T-helper 2 cell treated with Interferon-gamma antibody and Interleukin-4, amounts not matched to agents 5 μg/mL and 100 μg/mL, for 36 hours (primary cell): ENCODE data around the gene LCE2C.
"Not testable (repeated sequence)": the region's sequence is repeated elsewhere in the genome, so short reads cannot be mapped to it uniquely, and the experiment has no call there.

ENCODE experiments used
- DNase-seq: peaks from one replicate; pipeline ENCODE4 v3.0.0; 2021; ENCODE audit warnings: low spot score
- H3K27ac Mint-ChIP-seq: one replicate; pipeline ENCODE4 v1.8.0; 2021; ENCODE audit warnings: mild to moderate bottlenecking, mixed read lengths
- H3K27me3 Mint-ChIP-seq: one replicate; pipeline ENCODE4 v1.8.0; 2021; ENCODE audit warnings: low read depth, mixed read lengths
- H3K36me3 Mint-ChIP-seq: one replicate; pipeline ENCODE4 v1.8.0; 2021; ENCODE audit warnings: low read depth, mixed read lengths
- H3K4me1 Mint-ChIP-seq: one replicate; pipeline ENCODE4 v1.8.0; 2021; ENCODE audit warnings: low read depth, mixed read lengths
- H3K4me3 Mint-ChIP-seq: one replicate; pipeline ENCODE4 v1.8.0; 2022; ENCODE audit warnings: mild to moderate bottlenecking, moderate library complexity, mixed read lengths
- H3K9me3 Mint-ChIP-seq: one replicate; pipeline ENCODE4 v1.8.0; 2021; ENCODE audit warnings: mixed read lengths

The LCE2C gene

GRCh38 chr1:152679459-152679858 lies 4.4 kb downstream of the LCE2C start:
- peaks cover 4% of the 10 kb centered on the region for H3K27me3 Mint-ChIP-seq
- H3K27ac Mint-ChIP-seq = no peak overlapping the region
- H3K9me3 Mint-ChIP-seq = no peaks in the 10 kb centered on the region
- no peak for DNase-seq
- no peaks in the 10 kb centered on the region for H3K4me1 Mint-ChIP-seq
- no peak overlapping the region for H3K4me3 Mint-ChIP-seq
- H3K36me3 Mint-ChIP-seq = no peaks in the 10 kb centered on the region

GRCh38 chr1:152681616-152682015 lies 6.5 kb downstream of the LCE2C start:
- DNase-seq = no peak
- Mint-ChIP-seq H3K9me3 (no peaks in the 10 kb centered on the region), H3K4me1 (no peaks in the 10 kb centered on the region), H3K36me3 (no peaks in the 10 kb centered on the region), H3K27ac (no peak overlapping the region), H3K27me3 (peaks cover 4% of the 10 kb centered on the region), H3K4me3 (no peak overlapping the region)

- Mint-ChIP-seq H3K4me1 (no peaks in the 10 kb centered on the region), H3K9me3 (no peaks in the 10 kb centered on the region), H3K36me3 (no peaks in the 10 kb centered on the region), H3K27me3 (peaks cover 2% of the 10 kb centered on the region), H3K4me3 (no peak overlapping the region), H3K27ac (no peak overlapping the region)
- no peak for DNase-seq
Measured at GRCh38 chr1:152683846-152684245, 8.8 kb downstream of the LCE2C start.

GRCh38 chr1:152685823-152686222 lies 10.7 kb downstream of the LCE2C start, which contains the start of gene LCE2B:
Gene LCE2B, plus strand, starts transcription at chr1:152686123. Its CDS starts 721 bp downstream, at chr1:152686844.
- not testable (repeated sequence) for H3K27me3 Mint-ChIP-seq, H3K27ac Mint-ChIP-seq, H3K4me3 Mint-ChIP-seq

GRCh38 chr1:152697701-152698600 lies 22.9 kb downstream of the LCE2C start, which contains the start of gene LCE2A:
Gene LCE2A, plus strand, starts transcription at chr1:152698345. Its CDS starts 557 bp downstream, at chr1:152698902.
- H3K9me3 Mint-ChIP-seq = peaks cover 1% of the 10 kb centered on the region
- no peaks in the 10 kb centered on the region for H3K36me3 Mint-ChIP-seq
- peaks cover 3% of the 10 kb centered on the region for H3K27me3 Mint-ChIP-seq
- H3K4me3 Mint-ChIP-seq = no peak within 1 kb of the TSS
- H3K27ac Mint-ChIP-seq = no peak within 1 kb of the TSS
- DNase-seq = no peak
- no peaks in the 10 kb centered on the region for H3K4me1 Mint-ChIP-seq

More at GRCh38 chr1:152685823-152686222, 10.7 kb downstream of the LCE2C start, which contains the start of gene LCE2B:
- not testable (repeated sequence) for H3K9me3 Mint-ChIP-seq, DNase-seq, H3K4me1 Mint-ChIP-seq, H3K36me3 Mint-ChIP-seq

- H3K9me3 Mint-ChIP-seq = no peaks in the 10 kb centered on the region
- no peak overlapping the region for H3K27ac Mint-ChIP-seq
- DNase-seq = no peak
- peaks cover 8% of the 10 kb centered on the region for H3K27me3 Mint-ChIP-seq
- no peaks in the 10 kb centered on the region for H3K4me1 Mint-ChIP-seq
- no peaks in the 10 kb centered on the region for H3K36me3 Mint-ChIP-seq
- H3K4me3 Mint-ChIP-seq = no peak overlapping the region
Measured at GRCh38 chr1:152699746-152700145, 24.7 kb downstream of the LCE2C start.

GRCh38 chr1:152707860-152708259 lies 32.8 kb downstream of the LCE2C start, which contains the start of gene LCE4A:
Gene LCE4A, plus strand, starts transcription at chr1:152708160. Its CDS starts 916 bp downstream, at chr1:152709076.
- no peak for DNase-seq
- no peaks in the 10 kb centered on the region for H3K4me1 Mint-ChIP-seq
- no peaks in the 10 kb centered on the region for H3K9me3 Mint-ChIP-seq
- H3K27me3 Mint-ChIP-seq = peaks cover 19% of the 10 kb centered on the region
- H3K4me3 Mint-ChIP-seq = no peak within 1 kb of the TSS
- H3K27ac Mint-ChIP-seq = no peak within 1 kb of the TSS
- no peaks in the 10 kb centered on the region for H3K36me3 Mint-ChIP-seq

- no peaks in the 10 kb centered on the region for H3K9me3 Mint-ChIP-seq
- H3K4me1 Mint-ChIP-seq = no peaks in the 10 kb centered on the region
- no peak overlapping the region for H3K4me3 Mint-ChIP-seq
- H3K36me3 Mint-ChIP-seq = no peaks in the 10 kb centered on the region
- H3K27ac Mint-ChIP-seq = no peak overlapping the region
- H3K27me3 Mint-ChIP-seq = no peaks in the 10 kb centered on the region
- no peak for DNase-seq
Measured at GRCh38 chr1:152718238-152718637, 43.2 kb downstream of the LCE2C start.

GRCh38 chr1:152725261-152725660 lies 50.2 kb downstream of the LCE2C start:
- no peak overlapping the region for H3K27ac Mint-ChIP-seq
- H3K4me3 Mint-ChIP-seq = no peak overlapping the region
- H3K9me3 Mint-ChIP-seq = no peaks in the 10 kb centered on the region
- DNase-seq = no peak
- peaks cover 2% of the 10 kb centered on the region for H3K27me3 Mint-ChIP-seq
- H3K4me1 Mint-ChIP-seq = no peaks in the 10 kb centered on the region
- H3K36me3 Mint-ChIP-seq = no peaks in the 10 kb centered on the region
